HG02798 (cell line): Measurements from ENCODE around the gene ASCC3.
"Not testable (repeated sequence)": the region's sequence is repeated elsewhere in the genome, so short reads cannot be mapped to it uniquely, and the experiment has no call there.

Experiments
- ATAC-seq: cut with Tn5 transposase; IDR thresholded peaks from one replicate; pipeline ENCODE4 v1.9.1; 2021; ENCODE audit warnings: mild to moderate bottlenecking; ENCODE audit not compliant: unreplicated experiment, poor library complexity

ASCC3 gene

GRCh38 chr6:100740439-100740838 is 140.7 kb downstream of the ASCC3 start:
- no peak for ATAC-seq

GRCh38 chr6:100737720-100738119 is 143.4 kb downstream of the ASCC3 start:
- not testable (repeated sequence) for ATAC-seq

GRCh38 chr6:100731411-100731810 is 149.7 kb downstream of the ASCC3 start:
- ATAC-seq = no peak

- ATAC-seq = no peak
Measured at GRCh38 chr6:100730001-100730980, 150.8 kb downstream of the ASCC3 start.

GRCh38 chr6:100726666-100727065 is 154.5 kb downstream of the ASCC3 start:
- ATAC-seq = no peak

- ATAC-seq = no peak
Measured at GRCh38 chr6:100724696-100725095, 156.4 kb downstream of the ASCC3 start.

GRCh38 chr6:100724222-100724621 is 156.9 kb downstream of the ASCC3 start:
- ATAC-seq = no peak

GRCh38 chr6:100721256-100721655 is 159.9 kb downstream of the ASCC3 start:
- no peak for ATAC-seq

- ATAC-seq = peak; percentile 63
Measured at GRCh38 chr6:100719883-100720682, 161.0 kb downstream of the ASCC3 start.

- ATAC-seq = no peak
Measured at GRCh38 chr6:100712997-100713396, 168.1 kb downstream of the ASCC3 start.

- no peak for ATAC-seq
Measured at GRCh38 chr6:100706491-100706890, 174.6 kb downstream of the ASCC3 start.

GRCh38 chr6:100704961-100705360 is 176.2 kb downstream of the ASCC3 start:
- no peak for ATAC-seq

- ATAC-seq = no peak
Measured at GRCh38 chr6:100701728-100702127, 179.4 kb downstream of the ASCC3 start.

- ATAC-seq = no peak
Measured at GRCh38 chr6:100700009-100700408, 181.1 kb downstream of the ASCC3 start.

GRCh38 chr6:100695445-100695844 is 185.7 kb downstream of the ASCC3 start:
- ATAC-seq = no peak

GRCh38 chr6:100693249-100693927 is 187.7 kb downstream of the ASCC3 start:
- ATAC-seq = peak; percentile 63

- ATAC-seq = no peak
Measured at GRCh38 chr6:100691972-100692371, 189.2 kb downstream of the ASCC3 start.

- no peak for ATAC-seq
Measured at GRCh38 chr6:100686216-100686615, 194.9 kb downstream of the ASCC3 start.

GRCh38 chr6:100685747-100686146 is 195.4 kb downstream of the ASCC3 start:
- no peak for ATAC-seq

- ATAC-seq = no peak
Measured at GRCh38 chr6:100680163-100680562, 201.0 kb downstream of the ASCC3 start.

- no peak for ATAC-seq
Measured at GRCh38 chr6:100678027-100678426, 203.1 kb downstream of the ASCC3 start.
